Measurements from ENCODE around the gene JAG2.

Gene JAG2

GRCh38 chr14:105150368-105151083, 18.1 kb downstream of the JAG2 start:
- H3K9me3 ChIP-seq (ENCODE audit: insufficient read depth, low read depth, low read length): no peaks in the 10 kb centered on the region
- no peak overlapping the region for H3K27ac ChIP-seq (ENCODE audit: low read length)
- H3K36me3 ChIP-seq (ENCODE audit: insufficient read depth, low read depth, low read length): no peaks in the 10 kb centered on the region
- H3K4me1 ChIP-seq (ENCODE audit: insufficient read depth, low read length): no peaks in the 10 kb centered on the region
- no peaks in the 10 kb centered on the region for H3K27me3 ChIP-seq (ENCODE audit: insufficient read depth, low read length)
- no peak overlapping the region for H3K9ac ChIP-seq (ENCODE audit: low read depth, low read length)
- no peak overlapping the region for H3K4me3 ChIP-seq (ENCODE audit: low read length)

GRCh38 chr14:105150026-105150367, 18.6 kb downstream of the JAG2 start:
- no peaks in the 10 kb centered on the region for H3K4me1 ChIP-seq (ENCODE audit: insufficient read depth, low read length)
- no peaks in the 10 kb centered on the region for H3K27me3 ChIP-seq (ENCODE audit: insufficient read depth, low read length)
- no peaks in the 10 kb centered on the region for H3K9me3 ChIP-seq (ENCODE audit: insufficient read depth, low read depth, low read length)
- no peak overlapping the region for H3K9ac ChIP-seq (ENCODE audit: low read depth, low read length)
- H3K36me3 ChIP-seq (ENCODE audit: insufficient read depth, low read depth, low read length): no peaks in the 10 kb centered on the region
- H3K4me3 ChIP-seq (ENCODE audit: low read length): no peak overlapping the region
- H3K27ac ChIP-seq (ENCODE audit: low read length): no peak overlapping the region

GRCh38 chr14:105149146-105149781, 19.3 kb downstream of the JAG2 start:
- H3K9me3 ChIP-seq (ENCODE audit: insufficient read depth, low read depth, low read length): no peaks in the 10 kb centered on the region
- H3K36me3 ChIP-seq (ENCODE audit: insufficient read depth, low read depth, low read length): no peaks in the 10 kb centered on the region
- no peak overlapping the region for H3K9ac ChIP-seq (ENCODE audit: low read depth, low read length)
- H3K4me1 ChIP-seq (ENCODE audit: insufficient read depth, low read length): no peaks in the 10 kb centered on the region
- H3K27ac ChIP-seq (ENCODE audit: low read length): no peak overlapping the region
- no peaks in the 10 kb centered on the region for H3K27me3 ChIP-seq (ENCODE audit: insufficient read depth, low read length)
- H3K4me3 ChIP-seq (ENCODE audit: low read length): no peak overlapping the region

- H3K4me1 ChIP-seq (ENCODE audit: insufficient read depth, low read length): no peaks in the 10 kb centered on the region
- H3K4me3 ChIP-seq (ENCODE audit: low read length): no peak overlapping the region
- H3K27me3 ChIP-seq (ENCODE audit: insufficient read depth, low read length): no peaks in the 10 kb centered on the region
- H3K9me3 ChIP-seq (ENCODE audit: insufficient read depth, low read depth, low read length): no peaks in the 10 kb centered on the region
- H3K9ac ChIP-seq (ENCODE audit: low read depth, low read length): no peak overlapping the region
- H3K36me3 ChIP-seq (ENCODE audit: insufficient read depth, low read depth, low read length): no peaks in the 10 kb centered on the region
- no peak overlapping the region for H3K27ac ChIP-seq (ENCODE audit: low read length)
Measured at GRCh38 chr14:105148604-105149145, 19.9 kb downstream of the JAG2 start.

GRCh38 chr14:105147671-105148603, 20.6 kb downstream of the JAG2 start:
- no peak overlapping the region for H3K9ac ChIP-seq (ENCODE audit: low read depth, low read length)
- no peak overlapping the region for H3K27ac ChIP-seq (ENCODE audit: low read length)
- H3K9me3 ChIP-seq (ENCODE audit: insufficient read depth, low read depth, low read length): no peaks in the 10 kb centered on the region
- no peaks in the 10 kb centered on the region for H3K4me1 ChIP-seq (ENCODE audit: insufficient read depth, low read length)
- no peak overlapping the region for H3K4me3 ChIP-seq (ENCODE audit: low read length)
- no peaks in the 10 kb centered on the region for H3K27me3 ChIP-seq (ENCODE audit: insufficient read depth, low read length)
- H3K36me3 ChIP-seq (ENCODE audit: insufficient read depth, low read depth, low read length): no peaks in the 10 kb centered on the region

- Histone ChIP-seq H3K9ac (ENCODE audit: low read depth, low read length) (no peak overlapping the region), H3K4me3 (ENCODE audit: low read length) (no peak overlapping the region), H3K9me3 (ENCODE audit: insufficient read depth, low read depth, low read length) (no peaks in the 10 kb centered on the region), H3K36me3 (ENCODE audit: insufficient read depth, low read depth, low read length) (no peaks in the 10 kb centered on the region), H3K27ac (ENCODE audit: low read length) (no peak overlapping the region), H3K27me3 (ENCODE audit: insufficient read depth, low read length) (no peaks in the 10 kb centered on the region), H3K4me1 (ENCODE audit: insufficient read depth, low read length) (no peaks in the 10 kb centered on the region)
Measured at GRCh38 chr14:105146976-105147635, 21.5 kb downstream of the JAG2 start.

- H3K36me3 ChIP-seq (ENCODE audit: insufficient read depth, low read depth, low read length): no peaks in the 10 kb centered on the region
- H3K9me3 ChIP-seq (ENCODE audit: insufficient read depth, low read depth, low read length): no peaks in the 10 kb centered on the region
- no peak overlapping the region for H3K27ac ChIP-seq (ENCODE audit: low read length)
- H3K4me3 ChIP-seq (ENCODE audit: low read length): no peak overlapping the region
- no peak overlapping the region for H3K9ac ChIP-seq (ENCODE audit: low read depth, low read length)
- H3K4me1 ChIP-seq (ENCODE audit: insufficient read depth, low read length): no peaks in the 10 kb centered on the region
- H3K27me3 ChIP-seq (ENCODE audit: insufficient read depth, low read length): no peaks in the 10 kb centered on the region
Measured at GRCh38 chr14:105146181-105146975, 22.2 kb downstream of the JAG2 start.

- H3K36me3 ChIP-seq (ENCODE audit: insufficient read depth, low read depth, low read length): no peaks in the 10 kb centered on the region
- H3K27ac ChIP-seq (ENCODE audit: low read length): no peak overlapping the region
- no peak overlapping the region for H3K9ac ChIP-seq (ENCODE audit: low read depth, low read length)
- no peaks in the 10 kb centered on the region for H3K27me3 ChIP-seq (ENCODE audit: insufficient read depth, low read length)
- H3K4me1 ChIP-seq (ENCODE audit: insufficient read depth, low read length): no peaks in the 10 kb centered on the region
- no peak overlapping the region for H3K4me3 ChIP-seq (ENCODE audit: low read length)
- no peaks in the 10 kb centered on the region for H3K9me3 ChIP-seq (ENCODE audit: insufficient read depth, low read depth, low read length)
Measured at GRCh38 chr14:105145381-105146180, 23.0 kb downstream of the JAG2 start.

DNA sequence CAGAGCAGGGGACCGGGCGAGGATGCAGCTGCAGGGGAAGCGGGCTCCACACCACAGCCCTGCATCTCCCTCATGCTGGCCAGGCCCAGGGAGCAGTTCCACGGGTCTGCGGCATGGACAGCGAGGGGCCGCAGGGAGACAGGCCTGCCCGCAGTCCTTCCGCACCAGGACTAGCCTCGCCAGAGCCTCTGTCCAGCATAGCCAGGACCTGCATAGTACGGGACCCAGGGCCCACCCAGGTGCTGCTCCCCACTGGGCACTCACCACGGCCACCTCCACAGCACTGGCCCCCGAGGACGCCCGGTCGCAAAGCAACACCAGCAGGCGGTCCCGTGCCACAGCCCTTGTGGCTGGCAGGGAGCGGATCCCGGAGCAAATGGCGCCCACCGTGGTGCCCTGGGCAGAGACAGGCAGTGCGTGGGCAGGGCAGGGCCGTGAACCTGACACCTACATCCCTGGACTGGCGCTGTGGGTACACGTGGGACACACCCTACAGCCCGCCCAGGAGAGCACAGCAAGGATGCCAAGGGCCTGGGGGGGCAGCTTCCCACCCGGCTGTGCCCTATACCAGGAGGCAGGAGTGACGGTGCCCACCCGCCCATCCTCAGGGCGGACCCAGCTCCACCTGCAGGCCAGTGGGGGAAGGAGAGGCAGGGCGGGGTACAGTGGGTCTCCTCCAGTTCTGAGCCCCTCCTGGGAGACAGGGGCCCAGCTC, 23.8 kb downstream of the JAG2 start:
- Histone ChIP-seq H3K9ac (ENCODE audit: low read depth, low read length) (no peak overlapping the region), H3K9me3 (ENCODE audit: insufficient read depth, low read depth, low read length) (no peaks in the 10 kb centered on the region)

More for the DNA sequence above, 23.8 kb downstream of the JAG2 start:
- H3K27me3 ChIP-seq (ENCODE audit: insufficient read depth, low read length): no peaks in the 10 kb centered on the region
- no peak overlapping the region for H3K4me3 ChIP-seq (ENCODE audit: low read length)
- H3K36me3 ChIP-seq (ENCODE audit: insufficient read depth, low read depth, low read length): no peaks in the 10 kb centered on the region
- H3K4me1 ChIP-seq (ENCODE audit: insufficient read depth, low read length): no peaks in the 10 kb centered on the region
- no peak overlapping the region for H3K27ac ChIP-seq (ENCODE audit: low read length)
